A549 (cell line): ENCODE results near the gene P2RY8.

ENCODE experiments used
- CEBPB ChIP-seq, 2 experiments: fragments of >200 bp in 1 of 2; sonication (Bioruptor Twin) in 1 of 2; formaldehyde crosslinking in 1 of 2; IDR thresholded peaks; 2 replicates each; pipeline ENCODE4 v1.6.1; 2012 to 2016
- NFE2L2 ChIP-seq: fragments of 150-350 bp; conservative IDR thresholded peaks from 2 replicates; pipeline ENCODE4 v1.6.1; 2014; ENCODE audit warnings: low read length
- TF ChIP-seq, protein P1 (sequence below): fragments of >200 bp; sonication (Bioruptor Twin); formaldehyde crosslinking; IDR thresholded peaks from 3 replicates; pipeline ENCODE4 v1.5.1; 2016

DNA sequence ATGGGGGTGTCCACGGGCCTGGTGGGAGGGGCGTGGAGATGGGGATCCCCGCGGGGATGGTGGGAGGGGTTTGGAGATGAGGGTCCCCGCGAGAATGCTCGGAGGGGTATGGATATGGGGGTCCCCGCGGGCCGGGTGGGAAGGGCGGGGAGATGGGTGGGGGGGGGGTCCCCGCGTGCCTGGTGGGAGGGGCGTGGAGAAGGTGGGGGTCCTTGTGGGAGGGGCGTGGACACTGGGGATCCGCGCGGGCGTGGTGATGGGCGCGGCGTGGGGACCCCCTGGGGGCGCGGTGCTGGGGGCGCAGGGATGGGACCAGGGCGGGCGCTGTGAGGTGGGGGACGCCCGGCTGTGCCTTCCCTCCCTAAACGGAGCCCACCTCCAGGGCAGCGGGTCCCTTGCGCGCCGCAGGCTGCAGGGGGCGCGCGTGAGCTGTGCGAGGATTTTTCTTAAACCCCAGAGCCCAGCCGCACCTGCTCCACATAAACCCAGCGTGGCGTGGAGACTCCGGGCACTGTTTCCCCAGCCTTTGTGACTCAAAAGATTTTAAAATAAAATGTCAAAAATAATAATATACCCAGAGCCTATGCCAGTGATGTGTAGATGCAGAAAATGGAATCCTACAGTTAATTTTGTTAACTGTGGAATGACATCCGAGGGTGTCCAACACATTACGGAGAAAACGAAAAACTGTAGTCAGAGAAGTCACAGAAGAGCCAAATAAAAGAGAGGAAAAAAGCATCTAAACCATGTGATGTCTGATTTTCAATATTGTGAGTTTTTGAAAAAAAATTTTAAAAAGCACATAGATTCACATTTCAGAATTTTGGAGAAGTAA, 82.8 kb downstream of the P2RY8 start:
- TF ChIP-seq CEBPB (IDR thresholded peaks at IDR 0.05) (no peak), NFE2L2 (no peak)
- TF ChIP-seq, protein P1, sequence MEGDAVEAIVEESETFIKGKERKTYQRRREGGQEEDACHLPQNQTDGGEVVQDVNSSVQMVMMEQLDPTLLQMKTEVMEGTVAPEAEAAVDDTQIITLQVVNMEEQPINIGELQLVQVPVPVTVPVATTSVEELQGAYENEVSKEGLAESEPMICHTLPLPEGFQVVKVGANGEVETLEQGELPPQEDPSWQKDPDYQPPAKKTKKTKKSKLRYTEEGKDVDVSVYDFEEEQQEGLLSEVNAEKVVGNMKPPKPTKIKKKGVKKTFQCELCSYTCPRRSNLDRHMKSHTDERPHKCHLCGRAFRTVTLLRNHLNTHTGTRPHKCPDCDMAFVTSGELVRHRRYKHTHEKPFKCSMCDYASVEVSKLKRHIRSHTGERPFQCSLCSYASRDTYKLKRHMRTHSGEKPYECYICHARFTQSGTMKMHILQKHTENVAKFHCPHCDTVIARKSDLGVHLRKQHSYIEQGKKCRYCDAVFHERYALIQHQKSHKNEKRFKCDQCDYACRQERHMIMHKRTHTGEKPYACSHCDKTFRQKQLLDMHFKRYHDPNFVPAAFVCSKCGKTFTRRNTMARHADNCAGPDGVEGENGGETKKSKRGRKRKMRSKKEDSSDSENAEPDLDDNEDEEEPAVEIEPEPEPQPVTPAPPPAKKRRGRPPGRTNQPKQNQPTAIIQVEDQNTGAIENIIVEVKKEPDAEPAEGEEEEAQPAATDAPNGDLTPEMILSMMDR: peak; percentile 96
